T-helper 2 cell treated with Interferon-gamma antibody and Interleukin-4, amounts not matched to agents 100 ng/mL and 5 ng/mL, for 36 hours (primary cell): ENCODE results near the gene CENPU. TPM values are rescaled to one million over a fixed set of nuclear protein-coding genes. Genes with fewer than 3 reads are reported as not detected.
"Not testable (repeated sequence)": the region's sequence is repeated elsewhere in the genome, so short reads cannot be mapped to it uniquely, and the experiment has no call there.

ENCODE experiments used
- intact Hi-C: fragments of 100-400 bp; cut with micrococcal nuclease; formaldehyde crosslinking; loops from one replicate; pipeline ENCODE4 v1.15.1; 2023
- total RNA-seq: library from RNA; stranded (reverse); gene quantifications from 2 replicates; pipeline ENCODE4 v1.2.3, GENCODE V29; 2022

Gene CENPU
- total RNA-seq, 1 donor from 2014 or later: 69.3 TPM

DNA sequence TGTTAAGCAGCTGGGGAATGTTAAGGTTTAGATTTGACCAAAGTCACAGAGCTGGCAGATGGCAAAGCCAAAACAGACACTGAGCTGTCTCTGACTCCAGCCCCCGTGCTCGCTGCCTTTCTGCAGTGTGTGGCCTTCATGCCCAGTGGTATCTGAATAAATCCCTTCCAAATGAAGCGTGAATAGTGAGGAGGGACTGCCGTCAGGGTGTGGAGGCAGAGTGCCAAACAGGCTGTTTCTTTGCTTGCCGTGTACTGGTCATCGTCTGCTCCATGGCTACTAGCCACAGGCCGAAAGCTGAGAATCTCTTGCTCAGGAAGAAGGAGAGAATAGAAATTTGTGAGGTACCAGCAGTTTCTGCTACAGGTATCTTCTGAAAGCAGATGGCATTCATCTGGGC, 64.6 kb downstream of the CENPU start:
- intact Hi-C loops: loop anchor here (5.0 kb wide), 1 partner anchor 63 kb away; the partner anchor contains the start of gene CENPU

DNA sequence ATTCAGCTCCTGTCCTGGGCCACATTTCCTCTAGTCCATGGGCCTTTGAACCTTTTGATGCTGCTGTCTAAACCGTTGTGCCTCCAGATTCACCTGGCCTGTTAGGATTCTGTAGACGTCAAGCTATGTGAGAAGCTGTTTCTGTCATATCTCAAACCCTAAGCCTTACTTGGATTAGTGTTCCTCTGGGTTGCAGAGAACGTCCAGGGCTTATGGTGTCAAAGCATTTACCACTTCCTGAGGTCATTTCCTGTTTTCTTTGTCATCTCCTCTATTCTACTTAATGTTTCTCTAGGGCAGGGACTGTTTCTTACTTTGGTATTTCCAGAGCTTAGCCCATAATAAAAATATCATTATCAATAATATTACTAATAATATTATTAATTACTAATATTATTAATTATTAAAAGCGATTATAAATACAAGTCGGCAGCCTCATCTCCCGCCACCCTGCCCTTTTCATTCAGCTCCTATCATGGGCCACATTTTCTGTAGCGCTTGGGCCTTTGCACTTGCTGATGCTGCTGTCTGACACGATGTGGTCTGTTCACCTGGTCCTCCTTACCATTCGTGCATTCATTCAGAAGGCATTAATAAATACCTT, 65.3 kb downstream of the CENPU start:
- intact Hi-C loops: loop anchor here (1.0 to 5.0 kb wide), 2 partner anchors 19 to 64 kb away; partner anchors contain the start of genes CASP3, CENPU and PRIMPOL

DNA sequence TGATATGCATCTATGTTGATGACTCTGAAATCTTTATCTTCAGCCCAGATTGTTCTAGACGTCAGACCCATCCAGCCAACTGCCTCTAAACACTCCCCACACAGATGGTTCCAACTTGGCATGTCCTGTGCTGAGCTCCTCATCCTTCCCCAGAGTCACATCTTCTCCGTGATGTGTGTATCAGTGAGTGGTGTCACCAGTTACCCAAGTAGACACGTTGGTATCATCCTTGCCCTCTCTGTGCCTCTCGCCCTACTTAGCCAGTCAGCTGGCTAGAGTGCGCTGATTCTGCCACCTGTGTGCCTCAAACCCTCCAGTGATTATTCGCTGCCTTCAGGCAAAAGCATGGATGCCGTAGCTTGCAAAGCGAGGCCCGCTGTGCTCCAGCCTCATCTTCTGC, 65.8 kb downstream of the CENPU start:
- intact Hi-C loops: loop anchor here (1.0 to 5.0 kb wide), 2 partner anchors 19 to 64 kb away; partner anchors contain the start of genes CASP3, CENPU and PRIMPOL

DNA sequence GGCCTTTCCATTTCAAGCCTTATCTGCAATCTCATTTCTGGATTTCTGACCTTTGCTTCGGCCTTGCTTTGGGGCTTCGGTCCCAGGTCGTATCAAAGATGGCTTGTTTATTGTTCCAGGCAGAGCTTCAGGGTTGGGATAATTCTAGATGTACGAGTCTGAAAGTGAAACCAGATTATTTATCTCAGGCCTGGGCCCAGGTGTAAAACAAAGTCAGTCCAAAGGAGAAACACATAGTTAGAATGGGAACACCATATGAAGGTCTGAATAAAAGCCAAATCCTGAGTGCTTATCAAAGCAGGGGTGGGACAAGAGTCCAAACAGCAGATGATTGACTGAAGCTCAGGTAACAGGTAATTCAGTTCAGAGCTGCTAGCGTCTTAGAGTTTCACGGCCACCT, 67.2 kb downstream of the CENPU start:
- intact Hi-C loops: loop anchor here (5.0 kb wide), 1 partner anchor 66 kb away; the partner anchor contains the start of gene CENPU

- intact Hi-C loops: loop anchor here (5.0 kb wide), 1 partner anchor 68 kb away; the partner anchor contains the start of gene CENPU
These were observed 69.3 kb downstream of the CENPU start for GRCh38 chr4:184664445-184665210.

DNA sequence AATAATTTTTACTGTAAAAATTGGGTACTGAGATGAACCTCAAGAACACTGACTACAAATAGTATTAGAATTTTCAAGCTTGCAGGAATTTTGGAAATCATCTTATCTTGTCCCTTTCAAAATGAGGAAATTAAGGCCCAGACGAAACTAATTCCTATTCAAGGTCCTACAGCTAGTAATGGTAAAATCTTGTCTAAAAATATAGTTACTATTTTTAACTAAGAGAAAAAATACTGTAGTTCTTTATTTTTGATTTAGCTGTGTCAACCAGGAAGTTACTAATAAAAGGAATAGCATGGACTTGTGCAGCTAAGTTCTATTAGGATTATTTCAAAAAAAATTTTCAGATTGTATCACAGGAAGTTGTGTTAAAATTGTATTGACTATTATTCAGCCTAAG, 71.7 kb downstream of the CENPU start:
- intact Hi-C loops: no loop called here

DNA sequence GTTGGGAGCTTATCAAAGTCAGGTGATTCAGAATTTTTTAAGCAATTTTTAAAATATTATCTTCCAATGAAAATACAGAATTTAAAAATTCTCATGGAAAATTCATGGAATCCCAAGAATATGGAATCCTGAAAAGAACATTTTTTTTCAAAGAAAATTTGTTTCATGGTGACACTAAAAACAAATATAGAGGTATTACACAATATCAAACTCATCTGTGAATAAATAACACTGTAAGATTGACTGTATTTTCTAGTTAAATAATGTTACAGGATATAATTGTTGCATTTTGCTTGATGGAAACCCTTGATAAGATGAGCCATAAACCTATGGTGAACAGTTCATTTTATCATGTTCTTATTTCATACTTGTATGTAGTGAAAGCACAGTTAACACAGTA, 72.9 kb downstream of the CENPU start:
- intact Hi-C loops: no loop called here

GRCh38 chr4:184657820-184658219, 76.1 kb downstream of the CENPU start:
- intact Hi-C loops: not testable (repeated sequence)

DNA sequence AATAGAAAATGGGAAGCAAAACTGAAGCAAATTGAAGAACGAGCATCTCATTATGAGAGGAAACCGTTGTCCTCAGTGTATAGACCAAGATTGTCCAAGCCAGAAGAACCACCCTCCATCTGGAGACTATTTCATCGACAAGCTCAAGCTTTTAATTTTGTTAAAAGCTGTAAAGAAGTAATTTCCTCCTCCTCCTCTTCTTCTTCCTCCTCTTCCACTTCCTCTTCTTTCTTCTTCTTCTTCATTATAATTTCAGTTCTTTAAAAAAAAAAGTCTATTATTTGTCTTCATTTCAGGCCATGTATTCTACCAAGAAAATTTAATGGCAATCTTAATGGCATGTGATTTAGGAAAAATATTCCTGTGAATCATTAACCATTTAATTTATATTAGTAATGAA, 76.8 kb downstream of the CENPU start:
- intact Hi-C loops: no loop called here

DNA sequence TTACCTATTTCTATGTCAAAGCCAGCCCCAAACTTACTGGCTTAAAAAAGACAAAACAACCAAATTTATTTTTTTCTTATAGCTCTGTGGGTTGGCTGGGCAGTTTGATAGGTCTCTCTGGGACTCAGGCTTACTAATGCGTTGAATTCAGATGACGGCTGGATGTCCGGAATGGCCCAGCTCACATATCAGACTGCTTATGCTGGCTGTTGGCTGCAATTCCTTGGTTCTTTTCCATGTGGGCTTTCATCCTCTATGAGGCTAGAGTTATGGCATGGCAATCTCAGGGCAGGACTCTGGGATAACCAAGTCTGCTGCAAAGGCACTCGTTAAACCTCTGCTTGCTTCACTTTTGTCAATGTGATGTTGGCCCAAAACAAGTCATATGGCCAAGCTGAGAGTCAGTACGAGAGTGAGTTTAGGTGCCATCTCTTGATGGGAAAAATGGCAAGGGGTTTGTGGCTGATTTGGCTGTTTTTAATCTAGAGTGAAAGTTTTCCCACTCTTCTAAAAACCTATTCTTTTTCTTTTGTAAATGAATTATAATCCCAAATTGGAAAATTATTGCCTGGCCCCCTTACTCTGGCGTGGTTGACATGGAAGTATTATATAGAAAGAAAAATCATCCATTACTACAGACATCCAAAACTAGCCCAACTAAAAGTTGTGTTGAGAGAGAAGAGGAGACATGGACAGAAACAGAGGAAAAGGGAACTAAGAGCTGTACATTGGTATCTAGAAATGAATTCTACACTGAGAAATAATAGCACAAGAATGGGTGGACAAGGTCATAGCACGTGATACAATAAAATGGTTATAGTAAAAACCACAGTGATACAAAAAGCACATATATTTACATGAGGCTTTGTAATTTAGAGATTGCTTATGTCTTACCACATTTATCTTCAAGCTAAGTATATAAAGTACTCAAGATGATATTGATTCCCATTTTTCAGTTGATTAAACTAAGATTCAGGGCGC, 77.7 kb downstream of the CENPU start:
- intact Hi-C loops: no loop called here

- intact Hi-C loops: no loop called here
These were observed 80.2 kb downstream of the CENPU start for GRCh38 chr4:184653650-184654049.

GRCh38 chr4:184652681-184653080, 81.2 kb downstream of the CENPU start:
- intact Hi-C loops: not testable (repeated sequence)

GRCh38 chr4:184651899-184652298, 82.0 kb downstream of the CENPU start:
- intact Hi-C loops: no loop called here

GRCh38 chr4:184649971-184650855, 83.7 kb downstream of the CENPU start:
- intact Hi-C loops: loop anchor here (1.0 to 5.0 kb wide), 13 partner anchors 18 to 1146 kb away; partner anchors contain the start of genes ANKRD37, CCDC110, CENPU and IRF2

DNA sequence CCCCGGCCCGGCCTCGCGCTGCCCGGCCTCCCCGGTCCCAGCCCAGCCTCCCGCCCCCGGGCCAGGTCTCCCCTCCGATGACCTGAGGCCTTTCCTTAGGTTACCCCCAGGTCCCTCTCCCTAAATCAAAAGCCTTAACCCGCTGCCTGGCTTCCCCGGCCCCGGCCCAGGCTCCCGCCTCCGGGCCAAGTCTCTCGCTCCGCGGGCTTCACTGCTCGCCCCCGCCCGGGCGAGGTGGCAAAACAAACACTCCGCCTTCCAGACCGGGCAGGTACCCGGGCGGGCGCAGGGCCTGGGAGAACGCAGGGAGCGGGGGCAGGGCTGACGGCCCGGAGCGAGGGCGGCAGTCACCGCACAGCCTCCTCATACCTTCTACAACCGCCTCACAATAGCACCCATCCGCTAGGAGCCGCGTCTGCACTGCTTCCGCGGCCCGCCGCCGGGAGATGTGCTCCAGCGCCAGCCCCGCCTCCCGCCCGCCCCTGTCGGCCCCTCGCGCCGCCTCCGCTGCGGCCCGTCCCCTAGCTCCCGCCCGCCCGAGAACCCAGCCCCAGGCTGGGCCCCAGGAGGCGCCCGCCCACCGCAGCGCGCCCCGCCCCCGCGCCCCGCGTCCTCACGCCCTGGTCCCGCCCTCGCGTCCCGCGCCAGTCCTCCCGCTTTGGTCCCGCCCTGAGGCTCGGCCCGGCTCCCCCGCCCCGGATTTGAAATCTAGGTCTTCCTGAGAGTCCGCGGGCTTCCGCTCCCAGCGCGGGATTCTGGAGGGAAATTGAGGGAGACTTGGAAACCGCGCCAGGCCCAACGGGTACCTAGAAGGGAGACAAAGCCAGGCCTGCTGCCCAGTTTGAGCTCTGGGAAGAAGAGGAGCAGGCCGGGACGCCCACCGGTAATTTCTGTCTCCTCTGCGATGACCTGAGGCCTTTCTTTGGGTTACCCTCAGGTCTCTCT, 84.6 kb downstream of the CENPU start, which contains the start of the genes CASP3 and PRIMPOL:
TSS of gene CASP3 (minus strand) at position 422 of the 945 bp plus-strand sequence. CDS start 10,994 bp downstream, outside the sequence.
TSS of gene PRIMPOL (plus strand) at position 713 of the 945 bp plus-strand sequence. CDS start 7,403 bp downstream, outside the sequence.
- intact Hi-C loops: loop anchor here (1.0 to 5.0 kb wide), 12 partner anchors 19 to 1145 kb away; partner anchors contain the start of genes ANKRD37, CCDC110, CENPU and IRF2

GRCh38 chr4:184648313-184649025, 85.4 kb downstream of the CENPU start:
- intact Hi-C loops: loop anchor here (1.0 to 5.0 kb wide), 12 partner anchors 20 to 1144 kb away; partner anchors contain the start of genes ANKRD37, CCDC110, CENPU and IRF2

DNA sequence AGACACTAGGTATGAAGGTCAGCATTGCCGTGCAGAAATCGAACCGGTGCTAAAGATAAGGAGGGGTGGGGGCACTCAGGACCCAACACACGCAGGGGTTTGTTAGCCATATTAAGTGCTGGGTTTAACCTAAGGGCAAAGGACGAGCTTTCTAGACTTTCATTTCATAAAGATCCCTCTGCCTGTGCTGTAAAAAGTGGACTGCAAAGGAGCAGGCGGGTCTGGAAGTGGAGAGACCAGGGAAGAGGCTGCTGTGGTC, 85.9 kb downstream of the CENPU start:
- intact Hi-C loops: loop anchor here (2.0 to 5.0 kb wide), 3 partner anchors 366 to 823 kb away; partner anchors contain the start of gene CCDC110
